GM18873 (cell line): ENCODE data around the gene HABP4.

ENCODE experiments used
- ATAC-seq: cut with Tn5 transposase; IDR thresholded peaks from one replicate; pipeline ENCODE4 v1.9.1; 2021; ENCODE audit warnings: mild to moderate bottlenecking, moderate library complexity, moderate number of reproducible peaks; ENCODE audit not compliant: unreplicated experiment, low FRiP score

Gene HABP4

GRCh38 chr9:96464426-96464825, 14.5 kb downstream of the HABP4 start:
- no peak for ATAC-seq

GRCh38 chr9:96467784-96468183, 17.8 kb downstream of the HABP4 start:
- ATAC-seq, result no peak

GRCh38 chr9:96476013-96476412, 26.0 kb downstream of the HABP4 start:
- ATAC-seq, result no peak

- no peak for ATAC-seq
These were observed 26.6 kb downstream of the HABP4 start for GRCh38 chr9:96476591-96476990.

GRCh38 chr9:96478829-96479371, 28.9 kb downstream of the HABP4 start:
- ATAC-seq, result peak; percentile 71

GRCh38 chr9:96480736-96481135, 30.8 kb downstream of the HABP4 start:
- no peak for ATAC-seq

GRCh38 chr9:96482476-96482875, 32.5 kb downstream of the HABP4 start:
- no peak for ATAC-seq

GRCh38 chr9:96483197-96483596, 33.2 kb downstream of the HABP4 start:
- no peak for ATAC-seq

GRCh38 chr9:96483733-96484390, 33.9 kb downstream of the HABP4 start:
- ATAC-seq, result no peak

GRCh38 chr9:96484521-96484931, 34.6 kb downstream of the HABP4 start:
- ATAC-seq, result peak; percentile 82

- ATAC-seq, result no peak
These were observed 35.3 kb downstream of the HABP4 start for GRCh38 chr9:96485280-96485679.

- no peak for ATAC-seq
These were observed 36.5 kb downstream of the HABP4 start for GRCh38 chr9:96486386-96487028.

GRCh38 chr9:96487029-96487396, 37.0 kb downstream of the HABP4 start:
- ATAC-seq, result no peak

- no peak for ATAC-seq
These were observed 38.0 kb downstream of the HABP4 start for GRCh38 chr9:96487949-96488348.

- ATAC-seq, result no peak
These were observed 39.6 kb downstream of the HABP4 start for GRCh38 chr9:96489482-96489979.

- ATAC-seq, result no peak
These were observed 40.6 kb downstream of the HABP4 start for GRCh38 chr9:96490534-96491078.

- no peak for ATAC-seq
These were observed 41.3 kb downstream of the HABP4 start for GRCh38 chr9:96491079-96491879.

- no peak for ATAC-seq
These were observed 42.0 kb downstream of the HABP4 start for GRCh38 chr9:96491880-96492525.

GRCh38 chr9:96492993-96493531, 43.1 kb downstream of the HABP4 start:
- no peak for ATAC-seq

- ATAC-seq, result no peak
These were observed 43.8 kb downstream of the HABP4 start for GRCh38 chr9:96493757-96494156.
